ENCODE results near the gene SDCCAG8.
"Not testable (repeated sequence)": the region's sequence is repeated elsewhere in the genome, so short reads cannot be mapped to it uniquely, and the experiment has no call there.

Gene SDCCAG8

GRCh38 chr1:243335292-243335691 lies 79.5 kb downstream of the SDCCAG8 start:
- Histone ChIP-seq H3K4me3 (no peak overlapping the region), H3K9me3 (ENCODE audit: low read depth, low read length) (no peaks in the 10 kb centered on the region), H3K27ac (no peak overlapping the region), H3K36me3 (ENCODE audit: insufficient read depth, low read length) (no peaks in the 10 kb centered on the region), H3K9ac (ENCODE audit: insufficient read length) (no peak overlapping the region)
- no peak for DNase-seq (ENCODE audit: low read depth, low spot score)
- TF ChIP-seq POLR2AphosphoS5 (IDR thresholded peaks at IDR 0.05; ENCODE audit: borderline replicate concordance, low read depth, low read length) = no peak
- TF ChIP-seq FOXP2 (optimal IDR thresholded peaks at IDR 0.05; ENCODE audit: control extremely low read depth, extremely low read length, insufficient read depth) = no peak
- no peak for TF ChIP-seq EZH2 (IDR thresholded peaks at IDR 0.05)

- Histone ChIP-seq H3K9me3 (ENCODE audit: low read depth, low read length) (no peaks in the 10 kb centered on the region), H3K36me3 (ENCODE audit: insufficient read depth, low read length) (no peaks in the 10 kb centered on the region), H3K27ac (no peak overlapping the region), H3K9ac (ENCODE audit: insufficient read length) (no peak overlapping the region), H3K4me3 (no peak overlapping the region)
- no peak for DNase-seq (ENCODE audit: low read depth, low spot score)
- TF ChIP-seq POLR2AphosphoS5 (IDR thresholded peaks at IDR 0.05; ENCODE audit: borderline replicate concordance, low read depth, low read length) = no peak
These were observed 80.3 kb downstream of the SDCCAG8 start for GRCh38 chr1:243336163-243336562.

DNA sequence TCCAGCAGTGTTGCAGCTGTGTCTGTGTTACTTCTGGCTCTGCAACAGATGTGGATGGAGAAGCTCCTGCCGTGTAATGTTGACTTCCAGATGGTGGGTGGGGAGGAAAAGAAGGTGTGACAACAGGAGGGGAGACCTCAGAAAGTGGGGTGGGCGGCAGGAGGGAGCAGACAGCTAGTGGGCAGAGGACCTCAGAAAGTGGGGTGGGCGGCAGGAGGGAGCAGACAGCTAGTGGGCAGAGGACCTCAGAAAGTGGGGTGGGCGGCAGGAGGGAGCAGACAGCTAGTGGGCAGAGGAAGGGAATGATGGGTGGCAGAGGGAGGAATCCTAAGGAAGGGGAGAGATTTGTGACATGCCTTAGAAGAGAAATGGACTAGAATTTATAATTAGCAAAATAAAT lies 83.0 kb downstream of the SDCCAG8 start:
- H3K9ac ChIP-seq (ENCODE audit: insufficient read length); H3K4me3 ChIP-seq; H3K36me3 ChIP-seq (ENCODE audit: insufficient read depth, low read length); H3K9me3 ChIP-seq (ENCODE audit: low read depth, low read length); DNase-seq (ENCODE audit: low read depth, low spot score); H3K27ac ChIP-seq: not testable (repeated sequence)

GRCh38 chr1:243341074-243341473 lies 85.2 kb downstream of the SDCCAG8 start:
- TF ChIP-seq FOXP2 (optimal IDR thresholded peaks at IDR 0.05; ENCODE audit: control extremely low read depth, extremely low read length, insufficient read depth) = no peak
- TF ChIP-seq EZH2 (IDR thresholded peaks at IDR 0.05) = no peak
- no peak overlapping the region for H3K27ac ChIP-seq

DNA sequence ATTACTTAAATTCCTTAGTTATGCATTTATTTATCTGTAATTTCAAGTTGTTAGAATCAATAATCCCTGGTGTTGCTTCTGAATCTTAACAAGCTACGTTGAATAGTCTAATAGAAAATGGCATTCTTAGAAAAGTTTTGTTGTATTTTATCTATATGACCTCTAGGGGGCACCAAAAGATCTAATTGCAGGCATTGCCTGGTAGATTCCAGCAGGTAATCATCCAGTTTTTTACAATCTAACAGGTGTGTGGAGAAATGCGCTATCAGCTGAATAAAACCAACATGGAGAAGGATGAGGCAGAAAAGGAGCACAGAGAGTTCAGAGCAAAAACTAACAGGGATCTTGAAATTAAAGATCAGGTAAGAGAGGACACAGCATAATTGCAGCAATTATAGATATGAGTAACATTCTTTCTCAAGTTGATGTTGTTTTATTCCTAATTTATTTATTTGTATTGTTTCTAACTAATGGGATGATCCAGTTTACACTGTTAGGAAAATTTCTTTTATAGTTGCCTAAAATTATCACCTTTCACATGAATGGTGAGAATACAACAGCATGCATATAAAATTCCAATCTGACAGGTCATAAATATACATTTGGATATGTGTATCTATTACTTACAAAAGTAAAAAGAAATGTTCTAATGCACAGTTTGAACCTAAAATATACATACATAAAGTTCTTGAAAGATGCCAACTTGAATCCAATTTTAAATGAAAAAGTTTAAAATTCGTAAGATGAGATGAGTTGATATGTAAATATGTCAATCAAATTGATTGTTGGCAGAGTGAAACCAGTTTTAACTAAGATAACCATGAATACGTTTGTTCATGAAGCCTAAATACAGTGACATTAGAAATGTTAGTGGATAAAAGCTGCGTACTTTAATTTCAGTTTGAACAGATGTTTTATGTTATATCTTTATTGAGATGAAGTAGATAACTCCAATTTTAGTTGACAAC lies 88.4 kb downstream of the SDCCAG8 start:
- Histone ChIP-seq H3K9ac (ENCODE audit: insufficient read length) (no peak overlapping the region), H3K4me3 (no peak overlapping the region), H3K27ac (no peak overlapping the region), H3K36me3 (ENCODE audit: insufficient read depth, low read length) (no peaks in the 10 kb centered on the region), H3K9me3 (ENCODE audit: low read depth, low read length) (no peaks in the 10 kb centered on the region)
- TF ChIP-seq EZH2 (IDR thresholded peaks at IDR 0.05) (no peak), POLR2AphosphoS5 (IDR thresholded peaks at IDR 0.05; ENCODE audit: borderline replicate concordance, low read depth, low read length) (no peak)
- no peak for DNase-seq (ENCODE audit: low read depth, low spot score)

More at GRCh38 chr1:243341074-243341473, 85.2 kb downstream of the SDCCAG8 start:
- H3K36me3 ChIP-seq (ENCODE audit: insufficient read depth, low read length) = no peaks in the 10 kb centered on the region
- H3K4me3 ChIP-seq = no peak overlapping the region
- no peak overlapping the region for H3K9ac ChIP-seq (ENCODE audit: insufficient read length)
- no peak for DNase-seq (ENCODE audit: low read depth, low spot score)
- no peaks in the 10 kb centered on the region for H3K9me3 ChIP-seq (ENCODE audit: low read depth, low read length)

GRCh38 chr1:243345205-243345604 lies 89.4 kb downstream of the SDCCAG8 start:
- Histone ChIP-seq H3K9ac (ENCODE audit: insufficient read length) (no peak overlapping the region), H3K4me3 (no peak overlapping the region), H3K9me3 (ENCODE audit: low read depth, low read length) (no peaks in the 10 kb centered on the region), H3K27ac (no peak overlapping the region), H3K36me3 (ENCODE audit: insufficient read depth, low read length) (no peaks in the 10 kb centered on the region)
- TF ChIP-seq EZH2 (IDR thresholded peaks at IDR 0.05) (no peak), FOXP2 (optimal IDR thresholded peaks at IDR 0.05; ENCODE audit: control extremely low read depth, extremely low read length, insufficient read depth) (no peak), POLR2AphosphoS5 (IDR thresholded peaks at IDR 0.05; ENCODE audit: borderline replicate concordance, low read depth, low read length) (no peak)
- no peak for DNase-seq (ENCODE audit: low read depth, low spot score)

- no peak for TF ChIP-seq EZH2 (IDR thresholded peaks at IDR 0.05)
- no peak for TF ChIP-seq FOXP2 (optimal IDR thresholded peaks at IDR 0.05; ENCODE audit: control extremely low read depth, extremely low read length, insufficient read depth)
- TF ChIP-seq POLR2AphosphoS5 (IDR thresholded peaks at IDR 0.05; ENCODE audit: borderline replicate concordance, low read depth, low read length) = no peak
- no peak for DNase-seq (ENCODE audit: low read depth, low spot score)
- H3K9ac ChIP-seq (ENCODE audit: insufficient read length) = no peak overlapping the region
- no peaks in the 10 kb centered on the region for H3K36me3 ChIP-seq (ENCODE audit: insufficient read depth, low read length)
- no peak overlapping the region for H3K4me3 ChIP-seq
- no peak overlapping the region for H3K27ac ChIP-seq
- H3K9me3 ChIP-seq (ENCODE audit: low read depth, low read length) = no peaks in the 10 kb centered on the region
These were observed 90.2 kb downstream of the SDCCAG8 start for GRCh38 chr1:243346016-243346415.

GRCh38 chr1:243346468-243346867 lies 90.6 kb downstream of the SDCCAG8 start:
- H3K36me3 ChIP-seq (ENCODE audit: insufficient read depth, low read length) = no peaks in the 10 kb centered on the region
- no peak overlapping the region for H3K9ac ChIP-seq (ENCODE audit: insufficient read length)
- H3K9me3 ChIP-seq (ENCODE audit: low read depth, low read length) = no peaks in the 10 kb centered on the region
- no peak overlapping the region for H3K4me3 ChIP-seq
- no peak for TF ChIP-seq POLR2AphosphoS5 (IDR thresholded peaks at IDR 0.05; ENCODE audit: borderline replicate concordance, low read depth, low read length)
- no peak for TF ChIP-seq FOXP2 (optimal IDR thresholded peaks at IDR 0.05; ENCODE audit: control extremely low read depth, extremely low read length, insufficient read depth)
- TF ChIP-seq EZH2 (IDR thresholded peaks at IDR 0.05) = no peak
- no peak overlapping the region for H3K27ac ChIP-seq
- no peak for DNase-seq (ENCODE audit: low read depth, low spot score)

DNA sequence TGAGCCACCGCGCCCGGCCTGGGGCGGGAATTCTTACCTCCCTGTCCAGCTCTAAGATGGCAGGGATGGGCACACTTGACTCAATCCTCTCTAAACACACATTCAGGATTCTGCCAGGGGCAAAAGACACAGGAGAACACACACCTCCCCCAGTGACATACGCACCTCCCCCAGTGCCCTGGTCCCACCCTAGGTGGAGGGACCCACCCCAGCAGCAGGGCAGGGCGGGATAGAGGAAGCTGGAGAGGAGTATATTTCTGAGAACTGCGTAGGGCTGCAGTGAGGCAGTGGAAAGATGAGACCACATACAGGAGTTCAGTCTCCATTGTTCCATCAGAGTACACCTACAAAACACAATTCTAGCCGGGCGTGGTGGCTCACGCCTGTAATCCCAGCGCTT lies 92.5 kb downstream of the SDCCAG8 start:
- Histone ChIP-seq H3K4me3 (no peak overlapping the region), H3K27ac (no peak overlapping the region), H3K9me3 (ENCODE audit: low read depth, low read length) (no peaks in the 10 kb centered on the region), H3K9ac (ENCODE audit: insufficient read length) (no peak overlapping the region), H3K36me3 (ENCODE audit: insufficient read depth, low read length) (no peaks in the 10 kb centered on the region)
- TF ChIP-seq POLR2AphosphoS5 (IDR thresholded peaks at IDR 0.05; ENCODE audit: borderline replicate concordance, low read depth, low read length) = no peak
- no peak for TF ChIP-seq EZH2 (IDR thresholded peaks at IDR 0.05)
- TF ChIP-seq FOXP2 (optimal IDR thresholded peaks at IDR 0.05; ENCODE audit: control extremely low read depth, extremely low read length, insufficient read depth) = no peak
- no peak for DNase-seq (ENCODE audit: low read depth, low spot score)

Measured in SK-N-MC (cell line).